GM12878 (cell line): ENCODE data around the gene ZNF335. TPM values are rescaled to one million over a fixed set of nuclear protein-coding genes. Genes with fewer than 3 reads are reported as not detected.

Experiments used
- ATAC-seq: fragments of 200-7000 bp; cut with Tn5 transposase; 3 replicates; pipeline ENCODE4 v1.9.1; 2020; ENCODE audit warnings: mild to moderate bottlenecking, moderate library complexity
- BruUV-seq: library from RNA; stranded (reverse); fragments of 400-500 nt; replicated peaks from 2 replicates; lab custom pipeline; 2021; lab: Mats Ljungman, UMichigan
- CTCF ChIA-PET: fragments of 300-600 bp; sonication (Branson Sonifier 250); formaldehyde crosslinking; extraction: SDS; loops from one replicate; lab custom pipeline; 2021; ENCODE audit warnings: inconsistent platforms; lab: Yijun Ruan, JAX
- POLR2A ChIA-PET: fragments of 350-600 bp; formaldehyde crosslinking; extraction: SDS; loops from one replicate; lab custom pipeline; 2021; ENCODE audit warnings: inconsistent platforms; lab: Charles Lee
- RAD21 ChIA-PET: fragments of 300-600 bp; sonication (Branson Sonifier 250); formaldehyde crosslinking; loops from one replicate; lab custom pipeline; 2023; ENCODE audit warnings: antibody characterized with exemption; ENCODE audit not compliant: unreplicated experiment; lab: Charles Lee
- SMC1A ChIA-PET: fragments of 300-600 bp; sonication (Branson Sonifier 250); formaldehyde crosslinking; loops from one replicate; lab custom pipeline; 2023; ENCODE audit not compliant: unreplicated experiment, uncharacterized antibody; lab: Charles Lee
- DNase-seq: peaks from one replicate; pipeline ENCODE4 v3.0.0-alpha.2; 2011; ENCODE audit warnings: low read depth, low spot score
- FAIRE-seq: peaks from 3 replicates; lab custom pipeline; 2011; peaks lifted over from hg19 to GRCh38; lab: Jason Lieb, UNC
- H2AFZ ChIP-seq: 2 replicates; pipeline ENCODE4 v1.6.0; 2011; ENCODE audit warnings: low read depth, low read length, control low read depth; ENCODE audit not compliant: control insufficient read depth
- H3K27ac ChIP-seq: 2 replicates; pipeline ENCODE4 v1.5.1; 2011; ENCODE audit warnings: control low read depth; ENCODE audit not compliant: control insufficient read depth, insufficient read depth
- H3K27me3 ChIP-seq, 2 experiments: replicated peaks in 1 of 2; 2 replicates each; pipeline versions ENCODE4 v1.6.0 to v1.6.1; 2011; ENCODE audit warnings: low read length in 1 of 2; ENCODE audit not compliant: control insufficient read depth in 2 of 2, insufficient read depth in 2 of 2
- H3K36me3 ChIP-seq, 2 experiments: 2 replicates each; pipeline ENCODE4 v1.5.1; 2011; ENCODE audit warnings: low read length in 1 of 2; ENCODE audit not compliant: control insufficient read depth in 2 of 2, insufficient read depth in 2 of 2
- H3K4me1 ChIP-seq: 2 replicates; pipeline ENCODE4 v1.6.1; 2011; ENCODE audit warnings: mild to moderate bottlenecking, low read length, moderate library complexity, mixed read lengths; ENCODE audit not compliant: control insufficient read depth, insufficient read depth
- H3K4me2 ChIP-seq: 2 replicates; pipeline ENCODE4 v1.6.0; 2011; ENCODE audit warnings: control low read depth; ENCODE audit not compliant: control insufficient read depth, insufficient read depth
- H3K4me3 ChIP-seq: fragments of 200-600 bp; sonication (generic); 2 replicates; pipeline ENCODE4 v1.5.1; 2016
- H3K79me2 ChIP-seq: 2 replicates; pipeline ENCODE4 v1.6.0; 2011; ENCODE audit warnings: low read length; ENCODE audit not compliant: control insufficient read depth, insufficient read depth
- H3K9ac ChIP-seq: 2 replicates; pipeline ENCODE4 v1.8.0; 2011; ENCODE audit warnings: low read length, control low read depth, mixed read lengths; ENCODE audit not compliant: control insufficient read depth, insufficient read depth
- H3K9me3 ChIP-seq: replicated peaks from 3 replicates; pipeline ENCODE4 v1.5.1; 2011; ENCODE audit warnings: mild to moderate bottlenecking, low read length; ENCODE audit not compliant: control insufficient read depth, insufficient read depth
- H4K20me1 ChIP-seq: 2 replicates; pipeline ENCODE4 v1.6.0; 2011; ENCODE audit not compliant: control insufficient read depth, insufficient read depth
- BCL3 ChIP-seq: IDR thresholded peaks from 2 replicates; pipeline ENCODE4 v1.6.1; 2011; ENCODE audit warnings: borderline replicate concordance, low read depth, mild to moderate bottlenecking, moderate library complexity, low read length; ENCODE audit not compliant: insufficient read depth, poor library complexity, severe bottlenecking
- EED ChIP-seq: sonication (generic); IDR thresholded peaks from 2 replicates; pipeline ENCODE4 v1.6.1; 2016; ENCODE audit warnings: antibody characterized with exemption, low read depth
- FOXK2 ChIP-seq: fragments of 450-650 bp; IDR thresholded peaks from 2 replicates; pipeline ENCODE4 v1.6.1; 2017; ENCODE audit warnings: mild to moderate bottlenecking, moderate library complexity
- FOXM1 ChIP-seq: IDR thresholded peaks from 2 replicates; pipeline ENCODE4 v1.6.1; 2012; ENCODE audit warnings: low read depth, mild to moderate bottlenecking, inconsistent platforms, low read length, moderate library complexity
- GABPA ChIP-seq: IDR thresholded peaks from 2 replicates; pipeline ENCODE4 v1.6.1; 2014; ENCODE audit warnings: antibody characterized with exemption, low read depth, mild to moderate bottlenecking, inconsistent platforms
- IKZF1 ChIP-seq: fragments of 450-650 bp; conservative IDR thresholded peaks from 2 replicates; pipeline ENCODE4 v1.6.1; 2017; ENCODE audit warnings: antibody characterized with exemption, mild to moderate bottlenecking
- MEF2A ChIP-seq: IDR thresholded peaks from 2 replicates; pipeline ENCODE4 v1.6.1; 2011; ENCODE audit warnings: low read depth, mild to moderate bottlenecking, low read length, moderate library complexity; ENCODE audit not compliant: insufficient read depth
- MYB ChIP-seq: fragments of 150-350 bp; IDR thresholded peaks from 2 replicates; pipeline ENCODE4 v1.6.1; 2014; ENCODE audit warnings: mild to moderate bottlenecking, low read depth, low read length, borderline replicate concordance
- NR2C2 ChIP-seq: IDR thresholded peaks from 2 replicates; pipeline ENCODE4 v1.6.1; 2011; ENCODE audit warnings: borderline replicate concordance, low read depth; ENCODE audit not compliant: control insufficient read depth, insufficient read length
- SMAD5 ChIP-seq: IDR thresholded peaks from 2 replicates; pipeline ENCODE4 v1.6.1; 2016; ENCODE audit warnings: antibody characterized with exemption, low read depth
- SP1 ChIP-seq: IDR thresholded peaks from one replicate; pipeline ENCODE4 v1.6.1; 2011; ENCODE audit warnings: low read depth, low read length
- WGBS: methylation state at CpG from one replicate; pipeline ENCODE4 v1.1.6; 2016; ENCODE audit warnings: low lambda C conversion rate; ENCODE audit not compliant: insufficient replicate concordance, insufficient coverage; ENCODE audit errors: missing lambda C conversion rate; 5-methylcytosine and 5-hydroxymethylcytosine counted together
- in situ Hi-C: fragments of 300-500 bp; cut with MboI; formaldehyde crosslinking; loops from 9 replicates; pipeline ENCODE4 v1.14.3; 2018; ENCODE audit warnings: mixed read lengths
- intact Hi-C: fragments of 100-400 bp; cut with micrococcal nuclease; formaldehyde crosslinking; loops from one replicate; pipeline ENCODE4 v1.14.2; 2022; ENCODE audit not compliant: unreplicated experiment
- polyA plus RNA-seq, 11 experiments: library from polyadenylated mRNA; depleted of rRNA in 4 of 11; unstranded in 6 of 11; stranded (reverse) in 5 of 11; fragments of >200 nt; fragmentation: Nextera tagmentation in 4 of 11; fragmentation: Illumina TruSeq in 1 of 11; extraction: Ambion mirVana in 4 of 11; extraction: Trizol in 1 of 11; gene quantifications; 1 replicate in 1 of 11; 2 replicates in 10 of 11; pipeline versions ENCODE4 v1.2.1 to v1.2.3, GENCODE V29; 2011 to 2016; ENCODE audit warnings: inconsistent platforms in 2 of 11, missing spikeins in 2 of 11, low read depth in 1 of 11
- total RNA-seq, 4 experiments: library from RNA; depleted of rRNA in 3 of 4; stranded (reverse); fragments of >200 nt in 3 of 4; fragmentation: Illumina TruSeq in 1 of 4; extraction: Trizol in 1 of 4; gene quantifications; 2 replicates each; pipeline versions ENCODE4 v1.2.1 to v1.2.3, GENCODE V29; 2013 to 2021

The ZNF335 gene
- total and polyA plus RNA-seq, 10 of the 15 experiments (the other 5 are each of a cell fraction or from before 2014, with no cell fraction given), result 0.74 to 30.1 (median 14.5) TPM

GRCh38 chr20:46004889-46005473, 33.0 kb upstream of the ZNF335 start (continued):
- TF ChIP-seq SP1, result peak; percentile 15
- peak; percentile 86; the same call in 1 of the 2 replicates for TF ChIP-seq EED
- TF ChIP-seq MEF2A, result 0 out of 2 replicates have a peak, but pooled peaks have one; percentile 15
- TF ChIP-seq GABPA, result peak; percentile 31; the same call in 1 of the 2 replicates
- no peak for TF ChIP-seq SMAD5
- TF ChIP-seq IKZF1, result peak; percentile 69
- TF ChIP-seq NR2C2, result no peak

- TF ChIP-seq FOXK2 (no peak), MYB (no peak), BCL3 (peak; percentile 71), FOXM1 (no peak)
- TF ChIP-seq, all 136 proteins: peak for 1
- peaks cover 39% of the 10 kb centered on the region for H3K4me1 ChIP-seq
- ChIA-PET POLR2A (interaction anchor here (0.6 kb wide), 1 partner anchor 33 kb away, joined by 3 read pairs; no protein-coding TSS in a partner anchor), SMC1A (interaction anchor here (1.0 to 3.2 kb wide), 2 partner anchors 17 to 34 kb away, joined by 3 to 14 read pairs; no protein-coding TSS in a partner anchor), CTCF (interaction anchor here (0.8 to 11.5 kb wide), 6 partner anchors 9 to 31 kb away, joined by 3 to 190 read pairs (median 6); no protein-coding TSS in a partner anchor), RAD21 (no interaction called here)
- BruUV-seq, result no TSS peak
- ATAC-seq (no peak), FAIRE-seq (no peak), DNase-seq (no peak)
- no peaks in the 10 kb centered on the region for H3K9me3 ChIP-seq
- 59% methylated on average over 4 of the region's 4 CpGs for WGBS
- intact Hi-C loops (no loop called here), in situ Hi-C loops (no loop called here)
- H3K36me3 ChIP-seq, result no peaks in the 10 kb centered on the region
- no peaks in the 10 kb centered on the region for H3K27me3 ChIP-seq
- no peak overlapping the region for H2AFZ ChIP-seq
- no peak overlapping the region for H3K4me2 ChIP-seq
- no peaks in the 10 kb centered on the region for H3K79me2 ChIP-seq
- 0 out of 2 replicates have a peak overlapping the region, but pooled peaks have one; percentile 21 for H3K4me3 ChIP-seq
- H4K20me1 ChIP-seq, result no peaks in the 10 kb centered on the region
- H3K9ac ChIP-seq, result no peak overlapping the region
- H3K27ac ChIP-seq, result no peak overlapping the region
These were observed 32.2 kb upstream of the ZNF335 start for GRCh38 chr20:46004187-46004586.
